MM.1S (cell line): ENCODE data around the gene RICTOR.

Experiments used
- CTCF ChIP-seq: fragments of 300-600 bp; sonication (generic); IDR thresholded peaks from 2 replicates; pipeline ENCODE4 v1.5.1; 2016; ENCODE audit warnings: antibody characterized with exemption, low read length, mixed read lengths
- EZH2 ChIP-seq: fragments of 300-600 bp; sonication (generic); optimal IDR thresholded peaks from 2 replicates; pipeline ENCODE3; 2017; ENCODE audit warnings: low read depth, mild to moderate bottlenecking, antibody characterized with exemption, low read length, mixed read lengths
- EZH2phosphoT487 ChIP-seq: fragments of 300-600 bp; sonication (generic); IDR thresholded peaks from 2 replicates; pipeline ENCODE4 v1.6.1; 2018; ENCODE audit warnings: antibody characterized with exemption, low read length

DNA sequence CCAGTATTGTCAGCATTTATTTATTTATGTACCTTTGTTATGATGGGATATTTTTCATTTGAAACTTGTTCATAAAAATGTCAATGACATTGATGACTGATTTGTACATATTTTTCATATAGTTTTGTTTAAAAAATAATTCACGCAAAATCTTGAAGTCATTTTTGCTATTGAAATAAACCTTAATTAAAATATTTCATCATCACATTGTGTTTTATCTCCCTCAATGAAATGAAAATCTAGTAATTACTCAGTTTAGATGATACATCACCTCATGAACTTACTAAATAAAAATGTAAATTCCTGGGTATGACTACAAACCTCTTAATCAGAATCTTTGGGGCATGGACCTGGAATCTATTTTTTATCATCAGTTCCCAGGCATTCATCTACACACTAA, 138.8 kb downstream of the RICTOR start:
- TF ChIP-seq CTCF = no peak
- no peak for TF ChIP-seq EZH2phosphoT487
- no peak for TF ChIP-seq EZH2
